ENCODE results near the gene SYNE3.

Gene SYNE3, protein sequence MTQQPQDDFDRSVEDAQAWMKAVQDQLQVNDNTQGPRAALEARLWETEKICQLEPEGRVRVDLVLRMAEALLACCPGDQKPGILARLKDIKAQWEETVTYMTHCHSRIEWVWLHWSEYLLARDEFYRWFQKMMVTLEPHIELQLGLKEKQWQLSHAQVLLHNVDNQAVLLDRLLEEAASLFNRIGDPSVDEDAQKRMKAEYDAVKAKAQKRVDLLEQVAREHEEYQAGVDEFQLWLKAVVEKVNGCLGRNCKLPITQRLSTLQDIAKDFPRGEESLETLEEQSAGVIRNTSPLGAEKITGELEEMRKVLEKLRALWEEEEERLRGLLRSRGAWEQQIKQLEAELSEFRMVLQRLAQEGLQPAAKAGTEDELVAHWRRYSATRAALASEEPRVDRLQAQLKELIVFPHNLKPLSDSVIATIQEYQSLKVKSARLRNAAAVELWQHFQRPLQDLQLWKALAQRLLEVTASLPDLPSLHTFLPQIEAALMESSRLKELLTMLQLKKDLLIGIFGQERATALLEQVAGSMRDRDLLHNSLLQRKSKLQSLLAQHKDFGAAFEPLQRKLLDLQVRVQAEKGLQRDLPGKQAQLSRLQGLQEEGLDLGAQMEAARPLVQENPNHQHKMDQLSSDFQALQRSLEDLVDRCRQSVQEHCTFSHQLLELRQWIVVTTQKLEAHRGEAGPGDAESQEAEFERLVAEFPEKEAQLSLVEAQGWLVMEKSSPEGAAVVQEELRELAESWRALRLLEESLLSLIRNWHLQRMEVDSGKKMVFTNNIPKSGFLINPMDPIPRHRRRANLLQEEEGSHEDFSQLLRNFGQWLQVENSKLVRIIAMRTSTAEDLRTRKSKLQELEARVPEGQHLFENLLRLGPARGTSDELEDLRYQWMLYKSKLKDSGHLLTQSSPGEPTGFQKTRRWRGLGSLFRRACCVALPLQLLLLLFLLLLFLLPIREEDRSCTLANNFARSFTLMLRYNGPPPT

DNA sequence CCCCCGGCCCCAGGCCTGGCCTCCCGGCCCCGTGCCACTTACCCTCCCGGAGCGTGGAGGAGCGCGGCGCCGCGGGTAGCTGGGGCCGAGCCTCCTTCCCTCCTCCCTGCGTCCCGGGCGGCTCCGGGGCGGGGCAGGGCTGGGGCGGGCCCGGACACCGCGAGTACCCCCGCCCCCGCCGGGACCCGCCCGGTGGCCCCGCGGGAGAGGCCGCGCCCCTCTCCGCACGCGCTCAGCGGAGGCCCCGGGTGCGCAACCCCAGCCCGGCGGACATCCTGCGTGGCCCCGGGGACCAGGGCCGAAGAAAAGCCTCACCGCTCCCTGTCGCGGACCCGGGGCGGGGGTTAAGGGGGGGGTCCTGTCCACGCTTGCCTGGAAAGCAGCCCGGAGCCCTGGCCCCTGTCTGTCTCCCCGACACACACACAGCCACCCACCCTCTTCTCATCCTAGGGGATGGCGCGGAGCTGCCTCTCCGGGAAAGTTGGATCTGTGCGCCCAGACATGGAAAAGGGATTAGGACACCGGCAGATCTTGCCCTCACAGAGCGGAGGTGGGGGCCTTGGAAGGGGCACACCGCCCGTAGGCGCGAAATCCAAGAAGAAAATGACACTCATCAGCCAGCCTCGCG, at the start of gene SYNE3:
SYNE3 (minus strand) TSS at position 97 of the 628 bp plus-strand sequence. CDS start 40,829 bp downstream, outside the sequence.
- peak; percentile 62 for DNase-seq

DNA sequence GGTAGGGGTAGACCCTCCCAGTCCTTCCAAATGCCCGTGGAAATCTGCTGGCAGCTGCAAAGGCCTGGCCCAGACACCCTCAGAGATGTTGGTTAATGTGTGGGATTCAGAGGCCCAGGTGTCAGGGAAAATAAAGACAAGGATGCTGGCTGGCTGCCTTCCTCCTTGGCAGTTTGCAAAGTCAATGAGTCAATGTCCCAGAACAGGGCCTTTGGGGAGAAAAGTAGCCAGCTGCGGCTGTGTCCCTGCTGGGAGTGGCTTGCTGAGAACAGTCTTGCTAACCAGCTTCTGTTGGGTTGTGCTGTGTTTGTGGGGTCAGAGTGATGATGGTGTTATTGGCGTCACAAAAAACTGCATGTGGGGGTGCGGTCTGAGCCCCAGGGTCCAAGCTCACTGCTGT, 47.6 kb upstream of the SYNE3 start:
- DNase-seq: peak; percentile 64

DNA sequence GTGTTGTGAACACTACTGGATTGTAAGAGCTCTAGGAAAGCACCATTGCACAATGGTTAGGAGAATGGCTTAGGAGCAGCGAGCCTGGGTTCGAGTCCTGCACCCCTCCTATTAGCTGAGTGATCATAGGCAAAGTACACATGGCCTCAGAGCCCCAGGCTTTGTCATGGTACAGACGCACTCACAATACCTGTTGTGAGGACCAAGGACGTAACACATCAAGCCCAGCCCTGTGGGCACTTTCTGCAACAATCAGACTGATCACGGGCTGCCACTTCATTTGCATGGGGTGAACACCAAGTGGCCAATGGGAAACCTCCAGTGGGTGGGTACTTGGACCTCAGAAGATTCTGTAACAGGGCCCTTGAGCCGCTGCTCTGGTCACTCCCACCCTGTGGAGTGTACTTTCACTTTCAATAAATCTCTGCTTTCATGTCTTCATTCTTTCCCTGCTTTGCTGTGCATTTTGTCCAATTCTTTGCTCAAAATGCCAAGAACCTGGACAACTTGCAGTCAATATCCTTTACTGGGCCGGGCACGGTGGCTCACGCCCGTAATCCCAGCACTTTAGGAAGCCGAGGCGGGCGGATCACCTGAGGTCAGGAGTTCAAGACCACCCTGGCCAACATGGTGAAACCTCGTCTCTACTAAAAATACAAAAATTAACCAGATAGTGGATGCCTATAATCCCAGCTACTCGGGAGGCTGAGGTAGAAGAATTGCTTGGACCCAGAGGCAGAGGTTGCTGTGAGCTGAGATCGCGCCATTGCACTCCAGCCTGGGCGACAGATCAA, 46.6 kb upstream of the SYNE3 start:
- no peak for DNase-seq

DNA sequence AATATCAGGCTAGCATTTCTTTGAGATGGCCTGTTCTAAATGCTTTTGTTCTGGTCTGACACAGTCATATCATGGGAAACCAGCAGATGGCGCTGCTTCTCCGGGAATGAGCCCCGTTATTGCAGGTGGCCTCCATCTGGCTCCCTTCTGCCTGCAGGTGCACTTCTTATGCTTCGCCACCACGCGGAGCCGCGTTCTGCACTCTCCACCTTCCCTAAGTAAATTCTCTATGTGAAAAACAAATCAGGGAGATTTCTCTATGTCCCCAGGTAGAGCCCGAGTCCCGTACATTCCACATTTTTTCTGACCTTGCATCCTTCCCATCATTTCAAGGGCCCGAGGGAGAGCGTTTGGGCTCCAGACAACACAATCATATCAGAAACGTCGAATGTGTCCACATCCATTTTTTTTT, 44.6 kb upstream of the SYNE3 start:
- peak; percentile 93 for DNase-seq

DNA sequence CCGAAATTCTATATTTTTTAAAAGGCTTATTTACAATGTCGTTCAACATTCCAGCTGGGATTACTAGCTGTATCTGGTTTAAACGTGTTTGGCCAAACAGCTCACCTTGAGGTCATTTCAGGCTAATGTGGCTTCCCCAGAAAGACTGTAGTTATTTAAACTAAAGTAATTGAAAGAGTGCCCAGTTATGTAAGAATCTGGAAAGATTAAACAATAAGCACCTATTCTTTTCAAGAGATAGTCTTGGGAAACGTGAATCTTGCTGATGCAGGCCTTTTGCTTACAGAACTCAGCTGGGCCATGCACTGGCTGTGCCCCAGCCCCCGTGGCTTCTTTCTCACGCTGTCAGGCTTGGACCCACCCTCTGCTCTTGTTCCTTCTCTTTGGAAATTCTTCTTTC, 42.8 kb upstream of the SYNE3 start:
- no peak for DNase-seq

DNA sequence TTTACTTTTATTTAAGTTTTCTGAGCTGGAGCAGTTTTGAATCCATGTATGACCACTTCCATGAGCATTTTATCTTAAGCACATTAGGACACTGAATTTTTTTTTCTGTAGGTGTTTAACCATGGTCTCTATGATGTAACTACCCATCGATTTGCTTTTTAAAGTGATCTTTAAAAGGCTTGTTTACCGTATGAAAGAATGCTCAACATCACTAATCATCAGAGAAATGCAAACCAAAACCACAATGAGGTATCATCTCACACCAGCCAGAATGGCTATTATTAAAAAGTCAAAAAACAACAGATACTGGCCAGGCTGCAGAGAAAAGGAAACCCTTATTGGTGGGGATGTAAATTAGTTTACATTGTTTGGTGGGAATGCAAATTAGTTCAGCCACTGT, 41.4 kb upstream of the SYNE3 start:
- DNase-seq: no peak

DNA sequence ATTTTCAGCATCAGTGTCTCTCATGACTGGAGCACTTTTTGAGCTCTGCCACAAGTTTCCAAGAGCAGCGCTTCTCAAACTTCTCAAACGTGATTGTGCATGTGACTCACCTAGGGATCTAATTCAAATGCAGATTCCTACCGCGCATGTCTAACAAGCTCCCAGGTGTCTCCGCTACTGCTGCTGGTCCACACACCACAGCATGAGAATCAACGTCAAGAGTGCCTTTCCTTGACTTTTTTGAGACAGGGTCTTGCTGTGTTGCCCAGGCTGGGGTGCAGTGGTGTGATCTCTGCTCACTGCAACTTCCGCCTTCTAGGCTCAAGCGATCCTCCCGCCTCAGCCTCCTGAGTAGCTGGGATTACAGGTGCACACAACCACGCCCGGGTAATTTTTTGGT, 40.8 kb upstream of the SYNE3 start:
- no peak for DNase-seq

DNA sequence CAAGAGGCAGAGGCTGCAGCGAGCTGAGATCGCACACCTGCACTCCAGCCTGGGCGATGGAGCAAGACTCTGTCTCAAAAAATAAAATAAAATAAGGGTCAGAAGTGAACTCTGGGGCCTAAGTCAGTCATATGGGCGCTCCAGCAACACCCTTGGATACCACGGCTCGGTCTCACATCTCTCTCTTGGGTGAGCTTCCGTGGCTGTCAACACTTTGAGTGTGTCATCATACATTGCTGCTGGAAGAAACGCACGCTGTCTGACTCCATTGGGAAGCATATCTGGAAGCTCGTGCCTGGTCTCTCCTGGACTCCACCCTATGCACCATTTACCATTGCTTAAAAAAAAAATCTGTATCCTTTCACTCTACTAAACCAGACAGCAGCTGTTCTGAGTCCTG, 38.6 kb upstream of the SYNE3 start:
- no peak for DNase-seq

DNA sequence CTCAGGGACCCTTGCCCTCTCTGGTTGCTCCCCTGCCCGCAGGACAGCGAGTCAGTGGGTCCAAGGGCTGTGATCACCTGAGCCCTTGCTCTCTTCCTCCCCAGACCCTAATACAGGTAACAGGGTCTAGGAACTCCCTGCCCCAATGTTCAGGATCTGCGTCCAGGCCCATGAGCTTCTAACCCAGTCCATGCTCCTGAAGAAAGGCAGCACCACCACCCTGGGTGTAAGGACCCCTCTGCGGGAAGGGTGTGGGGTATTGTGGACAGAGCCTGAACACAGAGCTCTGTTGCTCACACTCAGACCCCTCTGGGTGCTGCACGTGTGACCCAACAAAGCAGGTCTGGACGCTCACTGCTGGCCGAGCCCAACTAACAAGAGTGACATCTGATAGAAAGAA, 36.7 kb upstream of the SYNE3 start:
- no peak for DNase-seq

DNA sequence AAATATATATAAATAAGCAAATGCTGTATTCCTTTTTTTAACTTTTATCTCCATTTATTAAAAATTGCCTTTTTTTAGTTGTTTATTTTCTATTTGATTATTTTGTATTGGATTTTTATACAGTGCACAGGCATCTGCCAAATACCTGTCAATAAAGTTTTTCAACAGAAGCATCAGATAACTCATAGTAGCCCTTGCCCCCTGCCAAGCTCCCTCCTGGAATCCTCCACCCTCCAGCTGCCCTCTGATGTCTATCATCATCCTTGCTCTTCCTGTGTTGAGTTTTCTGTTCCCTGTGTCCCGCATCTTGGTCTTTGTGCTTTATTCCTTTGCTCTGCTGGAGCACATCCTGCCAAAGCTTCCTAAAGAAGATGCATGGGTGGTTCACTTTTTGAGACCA, 35.0 kb upstream of the SYNE3 start:
- DNase-seq: no peak

DNA sequence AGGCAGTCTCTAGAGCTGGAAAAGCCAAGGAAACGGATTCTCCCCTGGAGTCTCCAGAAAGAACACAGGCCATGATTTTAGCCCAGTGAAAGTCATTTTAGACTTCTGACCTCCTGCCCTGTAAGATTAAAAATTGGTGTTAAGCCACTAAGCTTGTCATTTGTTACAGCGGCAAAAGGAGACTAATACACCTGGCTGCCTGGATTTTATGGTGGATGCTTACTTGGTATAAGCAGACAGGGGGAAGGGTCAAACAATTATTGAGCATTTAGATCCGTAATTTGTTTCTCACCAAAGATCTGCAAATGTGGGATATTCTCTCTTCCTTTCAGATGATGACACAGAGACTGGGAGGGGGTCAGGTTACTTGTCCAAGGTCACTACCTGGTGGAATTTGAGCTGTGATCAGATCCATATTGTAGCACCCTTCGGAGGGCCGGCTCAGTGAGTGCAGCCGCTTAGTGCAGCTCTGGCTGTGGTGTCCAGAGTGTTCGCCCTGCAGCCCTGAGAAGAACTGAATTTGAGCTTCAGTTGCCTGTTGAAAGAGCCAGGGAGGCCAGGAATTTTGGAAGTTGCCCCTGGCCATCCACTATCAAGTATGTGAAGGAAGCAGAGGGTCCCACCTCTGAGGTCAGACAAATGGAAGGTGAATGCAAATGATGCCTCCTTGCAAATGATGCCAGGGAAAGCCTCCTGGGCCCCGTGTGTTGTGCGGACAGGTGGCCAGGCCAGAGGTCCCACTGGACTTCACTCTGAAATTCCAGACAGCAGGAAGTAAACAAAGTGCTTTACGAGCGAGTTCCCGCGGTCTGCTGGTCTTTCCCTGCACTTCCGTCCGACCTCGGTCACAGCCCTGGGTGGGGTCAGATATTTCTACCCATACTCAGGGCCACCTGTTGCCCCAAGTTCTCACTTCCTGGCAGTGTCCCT, 33.5 kb upstream of the SYNE3 start:
- no peak for DNase-seq

DNA sequence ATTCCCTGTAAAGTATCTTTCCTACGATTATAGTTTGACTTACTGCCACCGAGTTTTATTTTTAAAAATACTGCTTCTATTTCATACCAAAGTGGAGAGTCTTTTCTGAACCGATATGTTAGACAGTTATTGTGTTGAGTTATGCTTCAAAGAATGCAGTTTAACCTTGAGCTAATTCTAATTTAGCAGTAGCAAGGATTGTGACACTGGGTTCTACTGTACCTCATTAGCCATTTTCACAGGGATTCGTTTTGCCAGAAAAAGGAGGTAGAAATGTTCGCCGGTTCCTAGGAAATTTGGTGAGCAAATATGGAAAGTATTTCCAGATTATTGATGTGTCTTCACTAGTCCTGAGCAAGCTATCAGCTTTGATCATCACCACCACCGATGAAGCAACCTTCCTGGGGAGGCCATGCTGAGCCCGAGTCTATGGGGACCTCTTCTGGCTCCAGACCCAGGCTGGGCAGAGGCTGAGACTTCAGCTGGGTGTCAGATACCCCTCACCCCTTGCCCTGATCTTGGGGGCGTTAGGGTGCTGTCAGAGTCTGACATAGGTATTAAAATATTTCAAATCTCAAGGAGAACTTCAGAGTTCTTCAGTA, 32.0 kb upstream of the SYNE3 start:
- DNase-seq: no peak

DNA sequence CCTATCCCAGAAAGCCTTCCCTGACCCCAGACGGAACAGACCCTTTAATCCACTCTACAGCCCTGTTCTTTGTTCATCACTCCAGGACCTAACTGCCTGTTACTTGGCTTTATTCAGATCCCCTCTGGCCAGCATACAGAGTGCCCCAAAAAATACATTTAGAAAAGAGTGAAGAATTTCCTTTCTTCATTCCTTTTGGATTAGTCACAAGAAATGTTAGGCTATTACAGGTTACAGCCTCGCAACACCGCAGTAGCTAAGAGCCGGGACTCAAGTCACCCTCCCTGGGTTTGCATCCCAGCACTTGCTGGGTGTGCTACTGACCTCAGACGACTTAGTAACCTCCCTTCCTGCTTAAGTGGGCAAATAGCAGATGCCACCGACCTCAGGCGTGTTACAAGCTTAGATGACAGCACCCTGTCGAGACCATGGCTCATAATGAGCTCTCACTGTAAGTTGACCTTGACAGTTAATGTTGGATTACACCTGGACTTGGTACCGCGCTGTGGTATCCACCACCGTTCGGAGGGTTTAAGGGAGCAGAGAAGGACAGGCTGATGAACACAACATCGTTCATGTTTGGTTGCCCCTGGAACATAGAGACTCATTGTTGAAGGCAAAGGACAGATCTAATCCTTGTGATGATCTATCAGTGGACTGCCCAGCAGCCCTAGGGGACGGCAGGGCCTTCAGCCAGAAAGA, 31.3 kb upstream of the SYNE3 start:
- no peak for DNase-seq

DNA sequence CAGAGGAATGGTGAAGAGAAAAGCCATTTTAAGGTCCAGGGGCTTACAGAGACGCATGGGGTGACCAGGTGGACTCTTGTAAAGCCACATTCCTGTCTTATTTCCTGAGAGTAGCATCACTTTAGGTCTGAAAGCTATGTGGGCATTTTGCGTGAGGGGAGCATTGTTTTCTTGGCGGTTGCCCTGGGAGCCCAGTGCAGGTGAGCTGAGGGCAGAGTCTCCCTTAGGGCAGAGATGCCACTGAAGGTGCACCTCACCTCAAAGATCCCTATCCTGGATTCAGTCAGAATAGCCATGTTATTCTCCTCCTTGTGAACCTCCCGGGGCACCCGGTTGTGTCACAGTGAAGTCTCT, 30.8 kb upstream of the SYNE3 start:
- DNase-seq: no peak

DNA sequence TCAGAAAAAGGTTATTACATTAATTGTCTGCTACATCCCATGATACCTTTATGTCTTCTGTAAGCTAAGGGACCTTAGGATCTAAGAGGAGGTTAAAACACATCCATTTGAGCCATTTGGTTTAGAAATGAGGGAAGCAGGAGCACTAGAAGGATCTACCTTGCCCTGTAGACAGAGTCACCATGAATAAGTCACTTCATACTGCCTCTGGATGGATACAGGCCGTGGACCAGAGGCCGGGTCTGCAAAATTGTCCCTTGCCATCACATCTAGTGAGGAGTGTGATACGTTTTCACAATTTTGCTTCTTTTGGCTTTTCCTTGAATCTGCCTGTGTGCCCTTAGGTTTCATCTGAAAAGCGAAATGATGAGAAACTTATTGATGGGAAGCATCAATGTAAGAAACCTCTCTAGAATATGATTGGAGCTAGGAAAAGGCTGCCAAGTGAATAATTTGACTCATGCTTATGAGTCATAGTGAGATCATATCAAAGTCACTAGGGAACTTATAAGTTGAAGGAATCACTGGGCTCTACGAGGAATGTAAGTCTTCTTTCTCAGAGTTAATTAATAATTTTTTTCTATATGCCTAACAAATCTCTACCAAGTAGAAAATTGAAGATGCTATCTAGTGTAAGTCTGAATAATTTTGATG, 29.2 kb upstream of the SYNE3 start:
- no peak for DNase-seq

DNA sequence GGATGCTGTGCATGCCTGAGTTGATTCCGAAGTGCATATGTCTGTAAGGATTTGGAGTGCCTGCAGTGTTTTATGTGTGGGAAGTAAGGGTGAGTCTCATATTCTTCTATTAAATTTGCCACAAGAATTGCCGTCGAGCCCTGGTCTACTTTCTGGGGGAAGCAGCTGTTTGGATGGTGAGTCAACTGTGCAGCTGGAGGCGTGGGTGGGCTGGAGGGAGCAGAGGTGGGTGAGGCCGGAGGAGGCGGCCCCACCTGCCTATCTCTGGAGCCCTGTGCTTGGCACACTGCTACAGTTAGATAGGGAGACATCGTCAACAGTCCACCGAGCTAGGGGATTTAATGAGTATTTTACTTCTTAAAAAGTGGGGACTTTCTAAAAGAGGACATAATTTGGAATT, 28.1 kb upstream of the SYNE3 start:
- DNase-seq: no peak

DNA sequence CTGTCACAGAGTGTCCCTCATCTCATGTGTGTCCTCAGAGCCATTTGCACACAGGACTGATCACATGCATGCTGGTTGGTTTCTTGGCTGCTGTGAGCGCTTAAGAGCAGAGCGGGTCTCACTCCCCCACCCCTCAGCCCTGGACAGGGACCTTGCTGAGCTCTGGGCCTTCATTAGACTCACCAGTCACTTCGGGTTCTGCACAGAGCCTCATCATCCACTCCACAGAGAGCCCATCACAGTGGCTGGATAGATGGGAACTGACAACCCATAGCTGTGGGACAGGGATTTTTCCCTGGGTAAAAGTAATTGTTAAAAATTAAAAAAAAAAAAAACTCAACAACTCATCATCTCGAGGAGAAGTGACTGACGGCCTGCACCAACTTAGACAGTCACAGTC, 26.6 kb upstream of the SYNE3 start:
- DNase-seq: no peak

DNA sequence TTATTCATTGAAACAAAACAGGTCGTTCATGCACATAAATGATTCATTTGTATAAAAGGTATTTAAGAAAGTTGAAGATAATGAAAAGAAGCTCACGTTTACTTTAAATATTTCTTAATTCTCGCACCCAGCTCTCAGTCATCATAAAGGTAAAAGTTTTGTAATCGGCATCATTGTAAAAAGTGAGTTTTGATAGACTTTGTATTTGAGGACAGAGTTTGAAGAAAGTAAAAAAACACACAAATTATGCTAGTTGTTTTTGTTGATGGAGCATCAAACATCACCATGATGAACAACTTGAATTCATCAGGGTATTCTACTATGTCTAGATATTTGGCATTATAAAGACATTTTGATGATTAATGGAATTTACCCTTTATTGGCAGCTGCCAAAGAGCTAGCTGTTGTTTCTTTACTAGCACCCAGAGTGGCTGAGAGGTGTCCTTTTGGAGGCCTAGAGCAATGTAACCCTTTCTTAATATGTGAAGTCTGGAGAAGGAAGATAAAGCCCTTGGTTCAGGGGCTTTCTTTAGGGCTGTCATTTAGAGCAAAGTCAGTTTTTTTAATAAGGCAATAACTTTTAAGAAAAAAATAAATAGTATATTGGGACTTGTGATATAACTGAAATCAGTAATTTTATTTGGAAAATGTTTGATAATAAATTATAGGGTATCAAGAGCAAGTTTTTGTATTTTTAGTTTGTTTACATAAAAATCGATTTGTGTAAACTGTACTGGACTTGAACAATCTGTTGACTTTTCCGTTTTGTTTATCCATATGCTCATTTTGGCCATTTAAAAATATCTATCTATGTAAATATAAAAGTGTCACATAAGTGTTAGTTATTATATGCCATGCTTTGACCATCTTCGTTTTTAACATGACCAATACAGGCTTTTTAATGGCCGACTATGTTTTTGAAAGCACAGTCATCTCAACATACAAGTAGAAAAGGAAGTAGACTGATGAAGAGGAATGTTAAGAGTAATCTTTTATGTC, 25.8 kb upstream of the SYNE3 start:
- no peak for DNase-seq

DNA sequence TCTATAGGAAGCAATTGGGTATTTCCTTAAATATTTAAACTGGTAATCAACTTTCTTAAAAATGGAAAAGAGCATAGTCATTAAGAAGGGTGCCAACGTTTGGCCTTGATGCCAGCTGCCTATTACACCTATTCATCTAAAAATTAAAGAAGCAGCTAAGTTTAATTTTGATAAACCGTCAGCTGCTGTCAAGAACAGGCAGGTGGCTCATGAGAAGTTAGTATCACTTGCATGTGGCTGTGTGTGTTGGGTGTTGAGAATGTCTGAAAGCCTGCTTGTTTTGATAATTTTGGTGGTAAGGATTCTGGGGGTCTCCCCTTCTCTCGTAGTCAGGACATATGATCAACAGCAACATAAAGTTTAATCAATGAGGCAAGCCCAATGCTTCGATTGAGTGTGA, 24.9 kb upstream of the SYNE3 start:
- DNase-seq: no peak

Measured in NCI-H69 (cell line).